Measurements from ENCODE around the gene TSPAN9. TPM values are rescaled to one million over a fixed set of nuclear protein-coding genes. Genes with fewer than 3 reads are reported as not detected.

The TSPAN9 gene
- total RNA-seq, 3 donors from 2014 or later: 16.8 to 44.9 (median 36.9) TPM

DNA sequence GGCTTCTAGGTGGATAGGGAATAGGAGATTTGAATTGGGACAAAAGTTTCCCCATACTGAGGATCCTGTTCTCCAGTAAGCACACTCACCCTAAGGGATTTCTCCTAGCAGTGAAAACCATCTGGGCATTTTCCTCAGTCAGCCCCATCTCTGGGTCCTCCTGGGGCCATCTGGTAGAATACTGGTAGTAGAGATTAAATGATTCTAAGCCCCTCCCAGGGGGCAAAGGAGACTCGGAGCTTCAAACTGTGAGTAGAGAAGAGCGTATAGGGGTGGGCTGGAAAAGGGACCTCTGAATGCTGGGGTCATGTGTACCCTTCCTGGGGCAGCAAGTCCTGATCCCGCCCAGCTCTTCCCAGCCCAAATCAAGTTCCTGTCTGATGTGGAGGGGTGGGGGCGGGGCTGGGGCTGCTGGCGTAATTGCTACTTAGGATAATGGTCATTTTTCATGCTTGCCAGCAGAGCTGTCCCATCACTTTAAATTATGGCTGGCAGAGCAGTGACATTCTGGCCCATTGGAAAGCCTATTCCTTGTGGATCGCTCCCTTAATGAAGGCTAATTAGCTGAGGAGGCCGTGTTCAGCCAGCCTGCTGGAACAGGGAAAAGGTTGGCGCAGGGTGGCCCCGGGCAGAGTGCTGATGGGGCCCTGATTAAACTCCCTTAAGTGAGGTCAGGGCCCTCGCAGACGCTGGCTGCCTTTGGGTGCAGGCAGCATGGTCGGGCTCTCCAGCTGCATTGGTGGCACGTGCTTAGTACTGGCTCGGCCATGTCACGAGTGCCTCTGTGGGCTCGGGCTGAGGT lies 127.8 kb downstream of the TSPAN9 start:
- H3K36me3 ChIP-seq: no peaks in the 10 kb centered on the region

GRCh38 chr12:3205742-3206519 lies 128.8 kb downstream of the TSPAN9 start:
- Histone ChIP-seq H3K4me3 (no peak overlapping the region), H3K27me3 (no peaks in the 10 kb centered on the region), H3K36me3 (no peaks in the 10 kb centered on the region), H3K27ac (peak overlapping the region; percentile 72 to 76), H3K9me3 (no peaks in the 10 kb centered on the region), H3K4me1 (peaks cover 3 to 4% of the 10 kb centered on the region in 2 donors)
- intact Hi-C loops (cut with DNase I; ENCODE audit: low total_unique reads): no loop called here
- TF ChIP-seq CTCF (IDR thresholded peaks at IDR 0.05) (no peak), POLR2A (IDR thresholded peaks at IDR 0.05) (no peak), POLR2AphosphoS5 (IDR thresholded peaks at IDR 0.05) (no peak)
- peak in 1 of 2 donors; percentile 35 for DNase-seq (ENCODE audit: low spot score in 2 of 2)

More for the DNA sequence above, 127.8 kb downstream of the TSPAN9 start:
- Histone ChIP-seq H3K9me3 (no peaks in the 10 kb centered on the region), H3K4me3 (no peak overlapping the region), H3K27ac (peak overlapping the region; percentile 72 to 76), H3K27me3 (no peaks in the 10 kb centered on the region), H3K4me1 (peaks cover 6 to 8% of the 10 kb centered on the region in 2 donors)
- TF ChIP-seq POLR2A (IDR thresholded peaks at IDR 0.05): no peak
- no peak for TF ChIP-seq CTCF (IDR thresholded peaks at IDR 0.05)
- no peak for TF ChIP-seq POLR2AphosphoS5 (IDR thresholded peaks at IDR 0.05)
- intact Hi-C loops (cut with DNase I; ENCODE audit: low total_unique reads): no loop called here
- no peak for DNase-seq (ENCODE audit: low spot score in 2 of 2)

DNA sequence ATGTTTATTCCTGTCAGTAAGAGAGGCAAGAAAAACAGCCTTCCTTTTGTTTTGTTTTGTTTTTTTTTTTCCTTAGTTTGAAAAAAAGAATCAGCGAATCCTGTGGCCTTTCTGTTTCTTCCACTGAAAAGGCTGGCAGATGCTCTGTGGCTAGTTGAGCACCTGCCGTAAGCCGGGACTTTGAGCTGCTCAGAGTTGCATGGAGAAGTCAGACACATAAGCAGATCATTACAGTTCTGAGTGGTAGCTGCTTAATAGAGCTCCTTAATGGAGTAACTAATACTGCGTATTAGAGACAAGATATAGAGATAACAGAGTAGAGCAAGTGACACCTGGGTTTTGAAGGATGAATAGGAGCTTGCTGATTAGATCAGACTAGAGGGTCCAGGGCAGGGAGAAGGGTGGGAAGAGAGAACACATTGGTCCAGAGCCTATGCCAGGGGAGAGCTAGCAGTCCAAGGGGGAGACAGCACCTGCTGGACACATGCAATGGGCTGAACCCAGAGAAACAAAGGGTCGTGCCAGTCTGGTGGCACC lies 129.4 kb downstream of the TSPAN9 start:
- Histone ChIP-seq H3K9me3 (no peaks in the 10 kb centered on the region), H3K27me3 (no peaks in the 10 kb centered on the region), H3K4me1 (peaks cover 0 to 3% of the 10 kb centered on the region in 2 donors), H3K27ac (peak overlapping the region in 1 of 2 donors; percentile 76), H3K4me3 (no peak overlapping the region), H3K36me3 (no peaks in the 10 kb centered on the region)
- TF ChIP-seq POLR2A (IDR thresholded peaks at IDR 0.05): no peak
- no peak for TF ChIP-seq POLR2AphosphoS5 (IDR thresholded peaks at IDR 0.05)
- no peak for TF ChIP-seq CTCF (IDR thresholded peaks at IDR 0.05)
- intact Hi-C loops (cut with DNase I; ENCODE audit: low total_unique reads): no loop called here
- DNase-seq (ENCODE audit: low spot score in 2 of 2): no peak

DNA sequence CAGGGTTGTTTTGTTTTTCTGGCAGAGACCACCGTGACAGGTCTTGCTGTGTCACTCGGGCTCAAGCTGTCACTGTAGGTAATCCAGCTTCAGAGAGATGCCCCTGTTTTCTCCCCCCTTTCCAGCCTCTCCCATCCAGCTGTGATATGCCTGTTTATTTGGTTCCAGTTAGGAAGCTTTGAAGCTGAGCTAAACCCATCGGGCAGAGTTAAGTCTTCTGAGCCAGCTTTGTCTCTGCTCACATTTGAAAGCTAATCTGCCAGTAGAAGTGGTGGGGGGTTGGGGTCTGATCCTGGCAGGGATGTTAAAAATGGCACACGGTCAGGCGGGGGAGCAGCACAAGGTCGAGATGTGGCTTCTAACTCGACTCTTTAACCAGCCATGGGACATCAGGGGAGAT lies 130.0 kb downstream of the TSPAN9 start:
- Histone ChIP-seq H3K4me3 (no peak overlapping the region), H3K9me3 (no peaks in the 10 kb centered on the region), H3K36me3 (no peaks in the 10 kb centered on the region), H3K27me3 (no peaks in the 10 kb centered on the region), H3K27ac (no peak overlapping the region), H3K4me1 (peaks cover 0 to 3% of the 10 kb centered on the region in 2 donors)
- DNase-seq (ENCODE audit: low spot score in 2 of 2): no peak
- intact Hi-C loops (cut with DNase I; ENCODE audit: low total_unique reads): no loop called here
- no peak for TF ChIP-seq CTCF (IDR thresholded peaks at IDR 0.05)
- no peak for TF ChIP-seq POLR2AphosphoS5 (IDR thresholded peaks at IDR 0.05)
- TF ChIP-seq POLR2A (IDR thresholded peaks at IDR 0.05): no peak
